Endothelial cell of umbilical vein (primary cell): ENCODE results near the gene RNFT2.

Source experiments
- MYC ChIP-seq: IDR thresholded peaks from one replicate; pipeline ENCODE4 v1.6.1; 2011; ENCODE audit warnings: mild to moderate bottlenecking, low read depth, low read length
- POLR2A ChIP-seq: IDR thresholded peaks from 2 replicates; pipeline ENCODE4 v1.6.1; 2012; ENCODE audit warnings: low read depth, mild to moderate bottlenecking, control low read depth, low read length
- POLR2AphosphoS5 ChIP-seq: IDR thresholded peaks from 2 replicates; pipeline ENCODE4 v1.6.1; 2012; ENCODE audit warnings: low read depth, mild to moderate bottlenecking, control low read depth, low read length, moderate library complexity; ENCODE audit not compliant: insufficient read depth
- TF ChIP-seq, protein P1 (sequence below), 2 donors: IDR thresholded peaks; 1 replicate in 1 of 2; 2 replicates in 1 of 2; pipeline ENCODE4 v1.5.1; 2011; ENCODE audit warnings: low read length in 2 of 2, mild to moderate bottlenecking in 2 of 2, moderate library complexity in 2 of 2, control low read depth in 1 of 2, inconsistent platforms in 1 of 2, low read depth in 1 of 2; ENCODE audit not compliant: insufficient read depth in 1 of 2; ENCODE audit errors: extremely low read depth in 1 of 2
- TF ChIP-seq, protein P2 (sequence below): IDR thresholded peaks from 2 replicates; pipeline ENCODE4 v1.6.1; 2011; ENCODE audit not compliant: insufficient read depth, insufficient read length

- TF ChIP-seq POLR2AphosphoS5, result no peak
- TF ChIP-seq POLR2A, result no peak
- TF ChIP-seq, protein P1, sequence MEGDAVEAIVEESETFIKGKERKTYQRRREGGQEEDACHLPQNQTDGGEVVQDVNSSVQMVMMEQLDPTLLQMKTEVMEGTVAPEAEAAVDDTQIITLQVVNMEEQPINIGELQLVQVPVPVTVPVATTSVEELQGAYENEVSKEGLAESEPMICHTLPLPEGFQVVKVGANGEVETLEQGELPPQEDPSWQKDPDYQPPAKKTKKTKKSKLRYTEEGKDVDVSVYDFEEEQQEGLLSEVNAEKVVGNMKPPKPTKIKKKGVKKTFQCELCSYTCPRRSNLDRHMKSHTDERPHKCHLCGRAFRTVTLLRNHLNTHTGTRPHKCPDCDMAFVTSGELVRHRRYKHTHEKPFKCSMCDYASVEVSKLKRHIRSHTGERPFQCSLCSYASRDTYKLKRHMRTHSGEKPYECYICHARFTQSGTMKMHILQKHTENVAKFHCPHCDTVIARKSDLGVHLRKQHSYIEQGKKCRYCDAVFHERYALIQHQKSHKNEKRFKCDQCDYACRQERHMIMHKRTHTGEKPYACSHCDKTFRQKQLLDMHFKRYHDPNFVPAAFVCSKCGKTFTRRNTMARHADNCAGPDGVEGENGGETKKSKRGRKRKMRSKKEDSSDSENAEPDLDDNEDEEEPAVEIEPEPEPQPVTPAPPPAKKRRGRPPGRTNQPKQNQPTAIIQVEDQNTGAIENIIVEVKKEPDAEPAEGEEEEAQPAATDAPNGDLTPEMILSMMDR (IDR thresholded peaks at IDR 0.05; ENCODE audit: extremely low read depth in 1 of 2, insufficient read depth in 1 of 2, low read depth in 1 of 2, low read length in 2 of 2), result no peak
- TF ChIP-seq, protein P2, sequence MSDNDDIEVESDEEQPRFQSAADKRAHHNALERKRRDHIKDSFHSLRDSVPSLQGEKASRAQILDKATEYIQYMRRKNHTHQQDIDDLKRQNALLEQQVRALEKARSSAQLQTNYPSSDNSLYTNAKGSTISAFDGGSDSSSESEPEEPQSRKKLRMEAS, result no peak
- no peak for TF ChIP-seq MYC
These were observed 132.2 kb downstream of the RNFT2 start for GRCh38 chr12:116870306-116870705.
